AG10803 (cell line): Measurements from ENCODE around the gene XRRA1.
"Not testable (repeated sequence)": the region's sequence is repeated elsewhere in the genome, so short reads cannot be mapped to it uniquely, and the experiment has no call there.

Experiments used
- DNase-seq: peaks from one replicate; pipeline ENCODE4 v3.0.0; 2010; ENCODE audit warnings: low read depth
- H3K4me3 ChIP-seq: 2 replicates; pipeline ENCODE4 v1.5.1; 2011; ENCODE audit warnings: mild to moderate bottlenecking, low read length, control low read depth
- CTCF ChIP-seq: conservative IDR thresholded peaks from 2 replicates; pipeline ENCODE4 v1.5.1; 2011; ENCODE audit warnings: mild to moderate bottlenecking, low read length, control low read depth, inconsistent platforms

The XRRA1 gene

GRCh38 chr11:74966651-74967050 is 17.8 kb upstream of the XRRA1 start:
- DNase-seq = no peak
- H3K4me3 ChIP-seq = no peak overlapping the region
- no peak for TF ChIP-seq CTCF

GRCh38 chr11:74960128-74960527 is 11.2 kb upstream of the XRRA1 start:
- H3K4me3 ChIP-seq, DNase-seq: not testable (repeated sequence)

- H3K4me3 ChIP-seq = no peak overlapping the region
- DNase-seq = no peak
- no peak for TF ChIP-seq CTCF
Measured at GRCh38 chr11:74957937-74958629, 9.2 kb upstream of the XRRA1 start.

- no peak overlapping the region for H3K4me3 ChIP-seq
- DNase-seq = no peak
- no peak for TF ChIP-seq CTCF
Measured at GRCh38 chr11:74956397-74957015, 7.6 kb upstream of the XRRA1 start.

- no peak overlapping the region for H3K4me3 ChIP-seq
- TF ChIP-seq CTCF = no peak
- no peak for DNase-seq
Measured at GRCh38 chr11:74954199-74954598, 5.3 kb upstream of the XRRA1 start.

- no peak overlapping the region for H3K4me3 ChIP-seq
- TF ChIP-seq CTCF = no peak
- no peak for DNase-seq
Measured at GRCh38 chr11:74953451-74953850, 4.6 kb upstream of the XRRA1 start.

GRCh38 chr11:74952752-74953151 is 3.9 kb upstream of the XRRA1 start:
- H3K4me3 ChIP-seq = no peak overlapping the region
- TF ChIP-seq CTCF = no peak
- no peak for DNase-seq
